GM18517 (cell line): ENCODE data around the gene PPIL1.

ENCODE experiments used
- ATAC-seq: cut with Tn5 transposase; IDR thresholded peaks from one replicate; pipeline ENCODE4 v1.9.1; 2021; ENCODE audit warnings: mild to moderate bottlenecking, moderate library complexity; ENCODE audit not compliant: unreplicated experiment

PPIL1 gene

DNA sequence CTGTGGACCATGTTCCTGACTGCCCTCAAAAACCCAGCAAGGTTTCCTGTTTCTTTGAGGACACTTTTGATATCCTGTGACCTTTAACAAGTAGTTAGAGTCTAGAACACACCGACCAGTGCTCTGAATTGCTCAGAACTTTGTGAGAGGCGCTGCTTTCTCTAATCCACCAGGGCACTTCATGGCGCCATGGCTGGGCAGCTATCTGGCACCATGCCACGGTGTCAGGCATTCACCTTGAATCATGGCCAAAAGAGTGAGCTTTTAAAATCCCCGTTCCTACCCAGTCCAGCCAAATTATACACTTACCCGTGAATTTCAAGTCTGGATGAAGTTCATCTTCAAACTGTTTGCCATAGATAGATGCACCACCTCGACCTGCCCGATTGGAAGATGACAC is 18.3 kb downstream of the PPIL1 start:
- ATAC-seq, result no peak

DNA sequence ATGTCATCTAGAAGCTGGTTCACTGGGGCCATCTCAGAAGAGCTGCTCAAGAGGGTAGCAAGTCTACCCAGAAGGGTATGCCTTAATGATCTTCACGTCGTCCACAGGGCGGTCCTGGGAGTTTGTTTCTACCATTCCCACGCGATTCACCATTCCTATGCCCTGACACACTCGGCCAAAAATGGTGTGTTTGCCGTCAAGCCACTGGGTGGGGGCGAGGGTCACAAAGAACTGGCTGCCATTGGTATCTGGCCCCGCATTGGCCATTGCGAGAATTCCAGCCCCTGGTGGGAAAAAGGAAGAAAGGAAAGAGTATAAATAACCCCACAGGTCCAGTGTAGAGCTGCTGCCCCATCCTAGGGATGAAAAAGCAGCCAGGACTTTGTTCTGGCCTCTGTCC is 18.9 kb downstream of the PPIL1 start:
- ATAC-seq, result no peak

DNA sequence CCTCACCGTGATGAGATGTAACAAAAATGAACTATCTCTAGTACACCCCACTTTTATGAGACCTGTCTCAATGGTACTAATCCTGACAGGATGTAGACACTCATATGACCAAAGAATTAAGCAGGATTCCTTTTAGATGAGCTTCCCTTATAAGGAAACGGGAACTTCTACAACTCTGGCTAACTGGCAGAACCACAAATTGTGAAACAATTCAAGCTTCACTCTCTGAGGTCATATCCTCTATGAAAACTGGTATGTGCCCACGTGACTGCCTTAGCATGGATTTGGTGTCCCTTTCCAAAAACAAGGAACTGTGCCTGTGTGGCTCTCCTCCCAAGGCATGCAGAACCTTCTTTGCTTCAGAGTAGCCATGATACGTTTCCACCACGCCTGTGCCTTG is 21.3 kb downstream of the PPIL1 start:
- no peak for ATAC-seq

DNA sequence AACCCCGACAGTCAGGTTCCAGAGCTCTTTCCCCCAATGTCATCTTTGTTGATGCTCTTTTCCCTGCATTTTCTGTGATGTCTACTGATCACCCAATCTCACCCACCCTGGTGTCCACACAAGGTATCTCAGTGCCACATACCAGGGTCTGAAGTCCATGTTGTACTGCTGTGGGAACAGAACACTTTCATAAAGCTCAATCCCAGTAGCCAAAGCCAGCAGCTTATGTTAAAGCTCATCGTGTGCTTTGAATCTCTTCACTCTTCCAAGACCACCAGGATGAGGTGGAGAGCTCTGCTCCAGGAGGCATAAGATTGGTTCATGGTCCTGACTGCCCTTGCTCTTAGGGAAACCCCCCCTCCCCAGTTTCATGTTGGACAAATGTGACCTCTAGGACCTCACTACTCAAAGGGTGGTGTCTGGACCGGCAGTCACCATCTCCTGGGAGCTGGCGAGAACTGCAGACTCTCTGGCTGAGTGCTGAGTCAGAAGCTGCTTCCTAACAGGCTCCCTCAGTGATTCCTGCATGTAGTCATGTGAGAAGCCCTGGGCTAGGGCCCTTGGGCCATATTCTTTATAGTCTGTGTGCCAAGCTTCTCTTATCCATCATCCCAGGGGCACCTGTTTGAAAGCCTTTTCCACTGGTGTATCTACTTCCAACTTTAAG is 22.0 kb downstream of the PPIL1 start:
- no peak for ATAC-seq

DNA sequence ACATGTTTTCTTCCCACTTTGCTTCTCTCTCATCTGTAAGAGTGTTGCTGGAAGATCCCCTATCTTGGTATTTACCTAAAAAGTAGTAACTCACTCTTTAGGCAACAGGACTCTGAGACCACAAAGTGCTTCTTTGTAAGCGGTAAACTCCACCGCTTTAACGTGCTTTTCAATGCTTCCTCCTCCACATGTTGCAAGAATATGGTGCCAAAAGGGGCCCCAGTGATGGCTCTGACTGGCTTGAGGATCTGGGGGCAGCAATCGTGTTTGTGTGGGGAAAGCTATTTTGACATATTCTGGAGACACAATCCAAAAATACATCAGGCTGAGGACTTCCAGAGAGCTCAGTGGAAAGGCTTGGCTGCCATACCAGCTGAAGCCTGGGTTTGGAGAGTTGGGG is 23.0 kb downstream of the PPIL1 start:
- ATAC-seq, result no peak

DNA sequence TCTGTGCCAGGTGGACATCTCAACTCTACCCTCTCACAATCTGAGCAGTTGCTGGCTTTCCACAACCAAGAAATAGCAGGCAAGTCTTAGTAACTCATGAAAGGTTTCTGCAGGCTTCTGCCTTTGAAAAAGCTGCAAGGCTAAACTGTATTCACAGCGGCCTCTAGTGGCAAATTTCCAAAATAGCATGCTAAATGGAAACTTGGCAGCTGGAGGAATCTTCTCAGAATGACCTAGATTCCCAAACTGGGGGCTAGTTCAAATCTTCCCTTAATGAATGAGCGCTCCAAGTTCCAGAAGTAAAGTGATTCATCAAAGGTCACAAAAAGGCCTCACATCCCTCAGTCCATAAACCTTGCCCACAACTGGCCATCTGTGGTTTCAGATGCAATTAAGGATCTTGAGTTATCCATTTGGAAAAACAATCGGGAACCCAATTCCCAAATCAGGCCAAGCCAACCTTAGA is 23.4 kb downstream of the PPIL1 start:
- no peak for ATAC-seq

DNA sequence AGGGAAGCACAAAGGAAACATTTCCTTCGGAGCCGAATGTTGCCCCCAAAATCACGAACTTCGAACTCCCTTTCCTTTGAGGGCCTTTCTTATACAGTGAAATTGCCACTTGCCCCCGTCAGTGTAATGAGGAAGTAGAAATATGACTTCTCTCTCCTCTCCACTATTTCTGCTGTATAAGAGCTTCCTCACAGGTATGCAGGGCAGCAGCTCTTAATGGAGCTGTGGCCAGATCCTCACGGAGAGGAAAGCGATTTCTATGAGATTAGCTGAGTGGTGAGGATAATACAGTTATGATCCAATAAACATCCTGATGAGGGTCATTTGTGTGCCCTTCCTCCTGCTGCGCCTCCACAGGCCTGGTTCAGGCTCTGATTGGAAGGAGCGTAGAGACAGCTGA is 24.6 kb downstream of the PPIL1 start:
- no peak for ATAC-seq

DNA sequence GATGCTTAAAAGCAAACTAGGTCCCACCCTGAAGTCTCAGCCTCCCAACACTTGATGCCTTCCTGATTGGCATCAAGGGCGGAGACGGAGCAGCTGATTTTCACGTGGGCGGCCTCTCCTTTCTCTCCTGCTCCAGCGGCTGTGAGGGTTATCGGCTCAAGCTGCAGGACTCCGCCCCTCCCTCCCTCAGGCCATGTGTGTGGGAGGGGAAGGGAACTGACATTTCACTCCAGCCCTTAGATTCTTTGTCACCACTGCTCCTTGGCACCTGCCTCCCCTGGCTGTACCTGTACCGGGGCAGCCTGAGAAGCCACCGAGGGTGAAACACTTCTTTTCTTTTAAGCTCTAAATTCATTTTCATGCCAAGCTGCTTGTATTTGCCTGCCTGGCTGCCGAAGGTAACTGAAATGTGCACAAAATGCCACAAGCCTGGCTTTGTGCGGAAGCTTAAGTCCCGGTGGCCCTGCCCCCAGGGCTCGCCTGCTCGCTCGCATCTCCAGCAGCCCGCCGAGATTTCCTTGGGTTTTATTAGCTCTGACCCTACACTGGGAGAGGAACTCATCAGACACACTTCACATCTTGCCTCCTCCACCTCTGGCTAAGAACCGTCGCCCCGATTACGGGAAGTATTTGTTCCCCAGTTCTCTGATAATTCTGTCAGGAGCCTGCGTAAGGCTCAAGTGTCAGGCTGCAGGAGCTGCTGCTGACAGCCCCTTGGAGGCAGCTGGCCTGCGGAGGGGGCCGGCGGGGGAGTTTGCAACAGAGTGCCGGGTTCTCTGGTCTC is 25.8 kb downstream of the PPIL1 start:
- ATAC-seq, result no peak

DNA sequence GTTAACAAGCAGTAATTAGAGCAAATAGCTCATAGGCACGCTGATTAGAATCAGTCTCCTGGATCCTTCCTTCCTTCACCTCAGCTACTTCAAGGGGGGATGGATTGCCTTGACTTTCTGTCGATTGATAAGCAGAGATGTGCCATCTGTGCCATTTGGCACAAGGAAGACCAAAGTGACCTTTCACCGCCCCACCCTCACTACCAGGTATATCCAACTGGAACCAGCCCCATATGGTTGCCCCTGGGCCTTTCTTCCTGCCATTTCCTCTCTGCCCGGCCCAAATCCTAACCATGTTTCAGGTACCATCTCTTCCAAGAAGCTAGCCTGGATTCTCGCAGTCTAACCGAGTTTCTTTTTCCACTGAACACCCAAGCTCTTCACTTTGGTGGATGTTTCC is 26.6 kb downstream of the PPIL1 start:
- no peak for ATAC-seq

DNA sequence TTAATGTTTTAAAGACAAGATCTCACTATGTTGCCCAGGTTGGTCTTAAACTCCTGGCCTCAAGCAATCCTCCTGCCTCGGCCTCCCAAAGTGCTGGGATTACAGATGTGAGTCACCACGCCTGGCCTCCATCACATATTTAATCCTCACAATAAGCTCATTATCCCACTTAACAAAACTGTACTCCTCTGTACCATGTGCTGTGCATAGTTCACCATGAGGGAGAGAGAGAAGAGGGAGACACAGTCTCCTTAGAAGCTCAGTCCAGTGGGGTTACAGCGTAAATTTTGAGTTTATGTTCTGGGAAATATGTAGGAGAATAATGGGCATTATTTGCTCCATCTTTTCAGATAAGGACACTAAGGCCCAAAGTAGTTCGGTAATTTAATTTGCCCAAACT is 27.5 kb downstream of the PPIL1 start:
- ATAC-seq, result no peak

DNA sequence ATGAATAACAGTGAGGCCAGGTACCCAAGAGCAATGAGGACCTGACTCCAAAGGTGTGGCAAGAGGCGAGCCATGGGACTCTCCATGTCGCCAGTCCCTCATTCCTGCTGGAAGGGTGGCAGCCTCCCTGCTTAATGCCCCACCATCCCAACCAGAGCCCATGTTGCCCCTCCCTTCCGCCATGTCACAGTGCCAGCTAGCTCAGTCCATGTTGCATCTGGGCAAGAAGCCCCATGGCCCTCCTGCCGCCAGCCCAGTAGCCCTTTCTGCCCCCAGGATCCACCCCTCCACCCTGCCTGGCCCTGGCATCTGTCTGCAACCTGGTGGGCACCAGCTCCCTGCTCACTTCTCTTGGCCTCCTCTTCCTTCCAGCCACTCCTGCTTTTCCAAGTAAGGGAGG is 29.4 kb downstream of the PPIL1 start:
- ATAC-seq, result no peak

DNA sequence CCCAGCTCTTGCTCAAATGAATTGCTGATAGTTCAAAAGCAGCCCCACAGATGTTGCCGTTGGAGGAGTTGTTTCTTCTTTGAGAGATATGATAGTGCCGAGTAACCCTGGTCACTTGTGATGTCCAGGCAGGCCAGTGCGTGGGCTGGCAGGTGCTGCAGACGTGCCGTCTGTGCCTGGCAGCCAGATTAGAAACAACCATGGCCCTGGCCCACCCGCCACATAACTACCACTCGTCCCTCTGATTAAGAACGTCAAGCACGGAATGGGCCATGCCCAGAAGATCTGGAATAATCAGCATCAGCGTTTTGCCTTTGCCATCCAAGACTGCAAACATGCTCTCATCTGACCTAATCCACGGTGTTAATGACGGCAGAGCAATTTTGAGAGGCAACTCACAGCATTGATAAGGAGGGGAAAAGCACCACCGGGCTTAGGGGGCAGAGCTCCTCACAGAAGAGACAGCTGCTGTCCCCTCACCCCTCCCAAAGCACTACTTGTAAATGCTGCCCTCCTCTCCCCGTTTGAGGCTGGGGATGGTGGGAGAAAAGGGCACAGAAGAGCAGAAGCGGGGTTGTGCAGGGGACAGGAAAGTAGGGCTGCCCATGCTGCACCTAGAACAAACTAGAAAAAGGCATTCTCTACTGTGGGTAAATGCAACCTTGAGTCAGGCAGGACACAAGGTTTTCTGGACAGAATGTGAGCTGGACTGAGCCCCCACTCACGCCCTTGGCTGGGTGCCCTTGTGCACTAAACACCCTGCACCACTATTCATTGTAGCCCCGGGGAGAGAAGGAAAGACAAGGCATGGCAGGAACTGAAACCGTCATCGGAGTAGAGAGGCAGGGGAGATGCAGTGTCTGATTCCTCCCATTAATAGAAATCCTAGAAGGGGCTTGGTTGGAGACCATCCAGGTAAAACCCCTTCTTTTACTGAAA is 30.1 kb downstream of the PPIL1 start:
- ATAC-seq, result no peak

DNA sequence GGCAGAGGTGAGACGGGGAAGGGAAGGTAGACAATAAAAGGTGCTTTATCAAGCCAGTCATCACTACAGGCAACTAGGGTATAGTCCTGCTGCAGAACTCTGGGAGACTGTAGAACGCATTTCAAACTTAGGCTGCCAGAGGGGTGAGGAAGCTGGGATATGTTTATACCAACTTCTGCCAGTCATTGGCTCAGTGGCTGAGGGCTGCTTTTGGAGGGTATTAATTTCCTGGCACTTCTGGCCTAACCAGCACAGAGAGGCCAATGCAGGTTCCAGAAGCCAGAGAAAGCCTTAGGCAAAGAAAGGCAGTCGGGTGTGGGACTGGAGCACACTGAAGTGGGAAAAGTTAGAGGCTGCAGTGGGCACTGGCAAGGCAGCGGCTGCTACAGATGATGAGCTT is 31.4 kb downstream of the PPIL1 start:
- no peak for ATAC-seq

DNA sequence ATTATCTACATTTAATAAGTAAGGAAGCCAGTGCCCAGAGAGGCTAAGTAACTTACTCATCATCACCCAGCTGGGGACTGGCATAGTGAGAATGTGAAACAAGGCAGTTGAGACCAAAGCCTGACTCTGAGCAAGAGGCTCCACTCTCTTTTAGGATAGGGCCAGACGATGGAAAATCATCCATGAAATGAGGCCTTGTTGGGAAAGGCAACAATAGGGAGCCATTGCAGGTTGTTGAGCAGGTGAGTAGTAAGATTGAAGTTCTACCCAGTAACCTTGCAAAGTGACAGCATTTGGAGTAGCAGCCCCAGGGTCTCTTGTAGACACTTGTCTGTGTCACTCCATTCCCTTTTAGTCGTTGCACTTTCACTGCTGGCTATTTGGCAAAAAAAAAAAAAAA is 32.8 kb downstream of the PPIL1 start:
- ATAC-seq, result no peak

DNA sequence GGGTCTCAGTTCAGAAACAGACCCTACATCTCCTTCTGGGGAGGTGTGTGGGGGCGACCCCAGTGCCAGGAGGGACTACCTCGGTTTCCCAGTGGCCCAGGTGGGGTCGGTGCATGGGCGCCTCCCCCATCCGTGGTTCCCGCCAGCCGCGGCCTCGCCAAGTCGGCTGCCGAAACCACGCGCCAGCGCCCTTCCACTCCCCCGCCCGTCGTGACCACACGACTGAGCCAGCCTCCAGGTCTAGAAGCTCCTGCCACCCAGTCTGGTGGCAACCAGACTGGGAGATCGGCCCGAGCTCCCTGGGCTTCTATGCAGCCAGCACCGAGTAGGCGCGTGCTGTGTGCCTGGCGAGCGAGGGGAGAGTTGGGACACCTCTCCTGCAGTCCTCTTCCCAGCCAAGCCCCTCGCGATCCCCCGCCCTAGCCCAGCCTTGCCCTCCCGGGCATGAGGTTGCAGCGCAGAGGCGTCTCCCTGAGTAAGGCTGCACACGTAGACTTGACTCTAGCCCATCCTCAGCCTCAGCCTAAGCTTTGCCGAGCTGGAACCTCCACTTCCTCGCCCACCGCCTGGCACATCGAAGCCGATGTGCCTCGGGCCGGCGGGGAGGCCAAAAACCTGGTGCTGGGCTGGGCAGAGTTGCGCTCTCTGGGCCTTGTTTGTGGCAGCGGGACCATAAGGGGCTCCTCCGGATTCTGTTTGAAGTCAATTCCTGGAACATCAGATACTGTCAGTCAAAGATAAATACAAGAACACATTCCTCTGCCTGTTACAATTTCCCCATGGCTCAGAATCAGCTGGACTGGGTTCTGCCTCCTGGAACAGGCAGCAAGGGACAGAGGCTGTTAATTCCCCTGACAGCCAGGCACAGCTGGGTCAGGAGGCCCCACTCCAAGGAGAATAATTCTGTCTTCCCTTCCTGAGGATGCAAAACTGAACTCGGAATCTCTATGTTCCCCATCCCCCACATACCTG is 33.9 kb downstream of the PPIL1 start:
- no peak for ATAC-seq

DNA sequence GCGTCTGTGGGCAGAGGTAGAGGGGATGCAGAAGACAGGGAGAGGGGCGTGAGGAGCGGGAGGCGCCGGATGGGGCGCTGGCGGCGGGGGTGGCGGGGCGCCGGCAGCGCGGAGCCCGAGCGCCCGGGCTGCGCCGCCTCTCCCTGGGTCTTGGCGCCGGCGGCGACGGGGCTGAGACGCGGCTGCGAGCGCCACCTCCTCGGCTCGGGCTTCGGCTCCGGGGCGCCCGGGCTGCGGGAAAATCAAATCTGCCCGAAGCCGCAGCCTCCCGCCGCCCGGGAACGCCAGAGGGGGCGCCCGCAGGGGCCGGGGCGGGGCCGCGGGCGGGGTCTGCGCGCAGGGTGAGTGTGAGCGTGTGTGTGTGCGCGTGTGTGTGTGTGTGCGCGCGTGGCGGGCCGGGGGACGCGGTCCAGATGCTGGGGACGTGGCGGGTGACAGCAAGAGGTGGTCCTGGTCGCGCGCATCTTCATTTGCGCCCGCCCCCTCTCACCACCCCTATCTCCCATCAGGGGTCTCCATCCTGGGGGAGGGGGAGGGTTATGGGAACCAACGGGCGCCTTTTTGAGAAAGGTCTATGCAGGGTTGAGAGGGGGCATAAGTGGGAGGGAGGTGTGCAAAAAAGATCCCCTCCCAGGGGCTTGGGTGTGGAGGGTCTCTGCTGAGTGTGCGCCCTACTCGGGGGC is 34.7 kb downstream of the PPIL1 start:
- ATAC-seq, result no peak

DNA sequence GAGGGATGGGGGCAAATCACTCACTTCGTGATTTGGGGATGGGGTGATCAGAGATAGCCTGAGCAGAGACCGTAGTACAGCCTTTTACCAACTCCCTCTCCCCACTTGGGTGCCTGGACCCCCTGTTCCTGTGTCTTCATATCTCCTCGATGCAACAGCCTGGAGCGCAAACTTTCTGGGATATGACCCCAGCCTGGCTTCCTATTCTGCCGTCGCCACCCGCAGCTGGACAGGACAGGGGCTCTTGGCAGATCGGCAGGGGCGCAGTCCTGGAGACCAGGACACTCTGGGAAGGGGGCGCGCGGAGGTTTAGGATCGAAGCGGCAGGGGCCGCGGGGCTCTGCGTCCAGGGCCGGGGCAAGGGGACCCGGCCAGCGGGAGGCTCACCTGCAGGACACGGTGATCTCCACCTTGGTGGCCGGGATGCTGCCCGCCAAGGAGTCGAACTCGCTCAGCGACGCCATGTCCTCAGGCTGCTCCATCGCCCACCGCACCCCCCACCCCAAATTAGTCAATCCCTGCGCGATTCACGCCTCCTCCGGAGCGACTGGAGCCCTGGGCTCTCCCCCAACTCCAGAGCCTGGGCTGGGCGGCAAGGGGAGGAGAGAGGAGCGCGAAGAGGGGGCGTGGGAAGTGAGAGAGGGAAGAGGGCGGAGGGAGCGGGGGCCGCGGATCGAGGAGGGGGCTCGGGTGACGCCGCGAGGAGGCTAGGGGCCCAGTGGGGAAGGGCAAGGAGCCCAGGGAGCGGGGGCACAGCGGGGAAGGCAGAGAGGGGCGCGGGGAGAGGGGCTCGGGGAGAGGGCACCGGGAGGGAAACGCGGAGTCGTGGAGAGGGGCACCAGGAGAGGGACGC is 35.5 kb downstream of the PPIL1 start, which contains the start of gene CPNE5:
Gene CPNE5 (minus strand): TSS at position 549 of the 853 bp plus-strand sequence. CDS start 67 bp downstream, at position 482.
- no peak for ATAC-seq

DNA sequence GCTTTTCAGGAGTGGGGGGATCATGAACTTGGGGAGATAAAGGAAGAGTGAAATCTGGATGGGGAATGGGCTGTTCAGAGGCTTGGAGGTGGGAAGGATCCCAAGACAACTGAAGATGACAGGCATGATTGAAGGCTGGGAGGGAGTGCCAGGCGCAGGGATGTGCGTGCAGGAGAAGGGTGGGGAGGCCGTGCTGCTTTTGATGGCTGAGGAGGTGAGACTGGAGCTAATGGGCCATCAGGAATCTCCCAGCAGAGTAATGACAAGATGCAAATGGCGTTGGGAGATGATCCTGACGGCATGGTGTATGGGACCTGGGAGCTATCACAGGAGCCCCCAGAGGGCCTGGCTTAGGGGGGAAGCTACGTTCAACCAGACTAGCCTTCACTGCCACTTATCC is 36.9 kb downstream of the PPIL1 start:
- ATAC-seq, result no peak

DNA sequence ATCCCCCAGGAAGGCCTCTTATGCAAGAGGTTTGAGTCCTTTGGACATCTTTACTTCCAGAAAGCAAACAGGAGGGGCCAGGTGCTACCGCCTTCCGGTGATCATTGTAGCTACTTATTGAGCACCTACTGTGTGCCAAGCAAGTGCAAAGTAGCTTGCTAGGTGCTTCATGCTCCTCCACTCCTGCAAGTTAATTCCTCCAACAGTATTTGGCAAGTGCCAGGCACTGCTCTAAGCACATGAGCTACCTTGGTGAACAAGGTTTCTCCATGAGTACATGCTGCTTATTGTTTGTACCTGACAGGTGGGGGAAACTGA is 37.6 kb downstream of the PPIL1 start:
- ATAC-seq, result no peak
